Eye (tissue), 1 donor: Measurements from ENCODE around the gene B3GAT2.

Experiments used
- DNase-seq: peaks from one replicate; pipeline ENCODE4 v3.0.0-alpha.2; 2015

Gene B3GAT2

DNA sequence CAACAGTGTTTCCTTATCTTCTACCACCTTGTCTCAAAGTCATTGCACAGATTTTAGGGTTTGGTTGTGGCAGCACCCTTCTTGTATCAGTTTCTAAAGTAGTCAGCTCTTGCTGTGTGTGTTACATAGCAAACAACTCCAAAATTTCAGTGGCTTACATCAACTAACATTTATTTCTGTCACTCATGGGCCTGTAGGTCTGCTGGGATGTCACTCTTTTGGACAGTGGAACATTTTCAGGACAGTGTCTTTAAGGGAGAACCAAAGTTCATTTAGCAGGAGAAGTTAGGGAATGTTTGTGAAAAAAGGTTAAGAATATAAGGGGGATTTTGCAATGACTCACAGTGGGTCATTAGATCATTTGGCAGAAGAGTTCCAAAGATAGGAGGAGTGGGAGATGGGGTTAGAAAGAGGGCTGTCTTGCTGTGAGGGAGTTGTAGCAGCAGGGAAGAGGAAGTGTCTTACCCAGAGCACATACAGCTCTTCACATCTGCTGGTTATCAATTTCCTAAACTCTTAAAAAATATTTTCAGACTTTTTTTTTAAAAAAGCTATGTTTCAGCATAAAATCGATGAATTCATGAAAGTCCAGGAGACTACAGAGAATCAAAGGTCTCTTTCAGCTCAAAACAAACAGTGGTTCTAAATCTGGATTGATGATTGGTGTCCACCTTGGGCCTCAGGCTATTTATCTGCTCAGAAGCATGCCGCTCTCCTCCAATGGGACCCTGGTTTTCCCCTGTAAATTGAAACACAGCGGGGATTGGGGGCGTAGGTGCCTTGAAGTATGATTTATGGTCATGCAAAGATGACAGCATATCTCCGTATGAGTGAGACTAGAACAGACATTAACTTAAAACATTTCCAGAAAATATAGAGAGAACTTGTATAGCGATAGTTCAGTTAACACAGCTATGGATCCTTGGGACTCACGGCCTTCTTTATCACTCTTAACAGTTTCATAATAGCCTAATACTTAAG is 117.3 kb downstream of the B3GAT2 start:
- DNase-seq: no peak

- no peak for DNase-seq
Observed at GRCh38 chr6:70838907-70839285, 118.0 kb downstream of the B3GAT2 start.

- no peak for DNase-seq
Observed at GRCh38 chr6:70834520-70834919, 122.3 kb downstream of the B3GAT2 start.

GRCh38 chr6:70831427-70831826 is 125.4 kb downstream of the B3GAT2 start:
- DNase-seq: no peak

GRCh38 chr6:70823651-70824050 is 133.2 kb downstream of the B3GAT2 start:
- no peak for DNase-seq

GRCh38 chr6:70821751-70822150 is 135.1 kb downstream of the B3GAT2 start:
- DNase-seq: no peak

DNA sequence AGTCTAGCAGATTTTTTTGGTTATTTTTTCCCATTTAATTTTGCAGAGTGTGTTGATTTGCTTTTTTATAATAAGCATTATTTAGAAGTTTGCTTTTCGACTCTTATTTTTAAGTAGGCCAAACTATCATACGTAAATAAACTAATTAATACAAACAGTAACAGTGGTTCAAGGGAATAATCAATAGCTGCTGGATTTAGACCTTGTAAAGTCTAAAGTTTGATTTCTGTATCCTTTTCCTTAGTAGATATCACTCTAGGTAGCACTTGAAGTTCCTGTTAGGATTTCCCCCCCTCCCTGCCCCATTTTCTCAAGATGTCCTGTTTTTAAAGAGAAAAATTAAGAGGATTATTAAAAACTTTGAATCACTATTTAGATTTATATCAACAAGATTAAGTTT is 136.1 kb downstream of the B3GAT2 start:
- no peak for DNase-seq

DNA sequence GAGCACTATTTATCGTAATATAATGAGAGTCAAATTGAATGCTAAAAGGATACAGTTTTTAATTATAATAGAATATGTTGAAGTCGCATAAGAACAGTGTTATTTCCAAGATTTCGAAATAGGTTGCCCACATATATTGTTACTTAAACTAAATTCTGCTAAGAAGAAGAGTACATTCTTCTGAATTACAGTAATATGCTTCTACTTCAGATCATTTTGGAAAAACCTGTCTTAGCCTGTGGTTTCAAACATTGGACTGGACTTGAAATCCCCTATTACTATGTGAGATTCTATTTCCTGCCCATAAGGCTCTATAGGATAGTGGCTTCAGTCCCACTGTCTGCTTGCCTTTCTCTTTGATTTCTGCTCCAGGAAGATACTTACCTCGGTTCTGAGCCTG is 137.2 kb downstream of the B3GAT2 start:
- no peak for DNase-seq

DNA sequence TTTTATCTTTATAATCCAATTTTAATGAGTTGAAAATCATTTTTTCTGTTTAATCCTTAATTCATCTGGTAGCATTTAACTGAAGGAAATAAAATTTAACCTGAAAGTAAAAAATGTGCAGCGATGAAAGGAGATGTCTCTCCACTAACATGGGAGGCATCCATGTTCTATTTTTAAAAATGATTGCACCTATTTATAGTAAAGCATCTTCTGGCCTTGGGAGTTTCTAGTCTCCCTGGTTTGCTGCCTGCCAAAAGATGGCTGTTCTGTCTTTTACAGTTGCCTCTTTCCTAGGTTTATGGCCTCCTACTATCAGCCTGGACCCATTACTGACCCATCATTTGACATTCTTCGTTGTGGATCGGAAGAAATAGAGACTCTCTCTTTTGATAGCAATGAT is 143.0 kb downstream of the B3GAT2 start:
- DNase-seq: no peak

DNA sequence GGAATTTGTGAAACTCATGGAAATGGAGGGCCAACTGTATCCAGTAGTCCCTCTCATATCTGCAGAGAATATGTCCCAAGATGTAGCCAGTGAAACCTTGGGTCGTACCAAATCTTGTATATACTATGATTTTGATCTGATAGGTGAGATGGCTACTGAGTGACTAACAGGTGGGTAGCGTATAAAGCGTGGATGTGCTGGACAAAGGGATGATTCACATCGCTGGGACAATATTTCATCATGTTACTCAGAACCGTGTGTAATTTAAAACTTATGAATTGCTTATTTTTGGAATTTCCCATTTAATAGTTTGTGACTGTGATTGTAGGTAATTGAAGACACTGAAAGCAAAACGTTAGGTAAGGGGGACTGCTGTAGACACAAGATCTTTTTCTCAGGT is 145.1 kb downstream of the B3GAT2 start:
- DNase-seq: no peak
